ENCODE measurements around the gene TK1.

TK1 gene

DNA sequence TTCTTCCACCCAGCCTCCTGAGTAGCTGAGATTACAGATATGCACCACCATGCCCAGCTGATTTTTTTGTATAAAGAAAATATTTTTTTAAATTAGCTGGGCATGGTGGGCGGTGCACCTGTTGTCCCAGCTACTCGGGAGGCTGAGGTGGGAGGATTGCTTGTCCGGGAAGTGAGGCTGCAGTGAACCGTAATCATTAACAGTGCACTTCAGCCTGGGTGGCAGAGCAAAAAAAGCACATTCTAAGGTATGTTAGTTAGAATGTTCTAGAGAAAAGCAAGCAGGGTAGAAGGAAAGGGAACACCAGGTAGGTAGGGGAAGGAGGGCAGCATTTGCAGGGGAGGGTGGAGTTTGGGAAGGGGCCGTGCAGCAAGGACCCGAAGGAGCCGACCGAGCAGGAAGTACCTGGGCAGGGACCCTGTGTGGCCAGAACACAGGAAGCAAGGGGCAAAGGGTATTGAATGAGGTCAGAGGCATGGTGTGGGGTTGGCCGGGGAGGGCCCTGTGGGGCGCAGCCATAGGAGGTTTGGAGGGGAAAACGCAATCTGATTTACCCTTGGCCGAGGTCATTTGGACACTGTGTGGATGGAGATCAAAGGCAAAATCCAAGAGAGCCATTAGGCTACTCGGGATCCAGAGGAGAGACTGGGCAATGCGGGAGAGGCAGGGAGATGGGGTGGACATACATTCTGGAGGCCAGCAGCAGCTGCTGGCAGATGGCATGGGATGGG lies 38.4 kb downstream of the TK1 start:
- H2BK12ac ChIP-seq (ENCODE audit: low read length): no peak overlapping the region
- no peak overlapping the region for H2BK120ac ChIP-seq (ENCODE audit: low read depth, low read length)
- no peak overlapping the region for H3K14ac ChIP-seq (ENCODE audit: low read length)
- no peak overlapping the region for H4K91ac ChIP-seq (ENCODE audit: low read depth, low read length, poor library complexity)
- H2AK5ac ChIP-seq (ENCODE audit: low read depth, low read length): no peak overlapping the region
- H3K27ac ChIP-seq (replicated peaks; ENCODE audit: low read length): no peak overlapping the region
- no peak overlapping the region for H3K9ac ChIP-seq (ENCODE audit: low read depth, low read length, poor library complexity)
- H2BK15ac ChIP-seq (ENCODE audit: low read length): no peak overlapping the region
- no peaks in the 10 kb centered on the region for H3K79me1 ChIP-seq (ENCODE audit: low read depth, low read length)
- no peak for DNase-seq (ENCODE audit: low spot score)
- peaks cover 5 to 10% of the 10 kb centered on the region in 2 donors for H3K4me1 ChIP-seq (ENCODE audit: control insufficient read depth in 2 of 2, insufficient read depth in 1 of 2, low read depth in 1 of 2, low read length in 2 of 2)
- no peak overlapping the region for H3K4ac ChIP-seq (ENCODE audit: low read length)
- H3K9me3 ChIP-seq (replicated peaks in 1 of 2; ENCODE audit: control insufficient read depth in 2 of 2, insufficient read depth in 1 of 2, low read depth in 1 of 2, low read length in 2 of 2): peaks cover 0 to 2% of the 10 kb centered on the region in 2 donors
- peak overlapping the region; percentile 49 for H2AFZ ChIP-seq (ENCODE audit: low read length)
- H3K36me3 ChIP-seq (replicated peaks in 1 of 2; ENCODE audit: control insufficient read depth in 2 of 2, insufficient read depth in 2 of 2, low read length in 2 of 2): no peaks in the 10 kb centered on the region
- no peak overlapping the region for H3K4me3 ChIP-seq (ENCODE audit: low read length in 2 of 2)
- H3K4me2 ChIP-seq (ENCODE audit: insufficient read depth, low read length, poor library complexity, severe bottlenecking): no peak overlapping the region
- H2BK5ac ChIP-seq (ENCODE audit: low read length): no peak overlapping the region
- peaks cover 0 to 34% (median 0%) of the 10 kb centered on the region in 3 experiments for H3K27me3 ChIP-seq (ENCODE audit: control insufficient read depth in 3 of 3, insufficient read depth in 3 of 3, low read depth in 1 of 3, low read length in 3 of 3)
- peak overlapping the region; percentile 8 for H3K18ac ChIP-seq (ENCODE audit: low read length)
- H4K8ac ChIP-seq (ENCODE audit: low read depth, low read length): no peak overlapping the region
- H3K23ac ChIP-seq (ENCODE audit: low read depth, low read length, poor library complexity): no peak overlapping the region
- WGBS, 2 donors (ENCODE audit: extremely low coverage in 2 of 2, insufficient read length in 2 of 2, insufficient replicate concordance in 1 of 2): no CpG with 5 or more reads among the region's 14 CpGs

DNA sequence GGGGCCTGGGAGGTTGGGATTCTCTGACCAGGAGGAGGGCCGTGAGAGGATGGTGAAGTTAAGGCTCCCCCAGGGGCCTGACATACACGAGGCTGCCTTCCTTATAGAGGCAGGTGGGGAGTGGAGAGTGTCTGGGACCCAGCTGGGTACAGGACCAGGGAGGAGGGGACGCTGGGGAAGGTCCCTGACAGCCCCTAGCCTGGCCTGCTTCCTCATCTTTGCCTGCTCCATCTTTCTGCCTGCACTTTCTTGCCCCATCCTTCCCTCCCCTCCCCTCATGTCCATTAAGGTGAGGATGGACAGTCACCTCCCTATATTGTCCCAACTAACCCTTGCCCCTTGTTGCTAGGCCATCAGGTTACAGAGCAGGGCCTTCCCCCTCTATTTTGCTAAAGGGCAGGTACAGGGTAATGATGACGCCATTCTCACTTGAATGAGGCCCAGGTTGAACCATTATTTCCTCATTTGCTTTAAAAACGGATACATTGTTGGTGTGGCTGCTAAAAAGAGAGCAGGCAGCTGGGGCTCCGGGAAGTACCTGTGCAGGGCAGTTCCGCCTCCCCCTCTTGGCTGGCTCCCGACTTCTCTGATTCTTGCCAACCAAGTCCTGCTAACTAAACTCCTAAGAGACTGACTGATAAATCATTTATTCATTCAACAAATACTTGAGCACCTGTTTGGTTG lies 39.4 kb downstream of the TK1 start:
- peak overlapping the region; percentile 17 for H2AFZ ChIP-seq (ENCODE audit: low read length)
- no peak overlapping the region for H2BK5ac ChIP-seq (ENCODE audit: low read length)
- peaks cover 0 to 2% of the 10 kb centered on the region in 2 donors for H3K9me3 ChIP-seq (replicated peaks in 1 of 2; ENCODE audit: control insufficient read depth in 2 of 2, insufficient read depth in 1 of 2, low read depth in 1 of 2, low read length in 2 of 2)
- H3K27me3 ChIP-seq (ENCODE audit: control insufficient read depth in 3 of 3, insufficient read depth in 3 of 3, low read depth in 1 of 3, low read length in 3 of 3): peaks cover 0 to 41% (median 0%) of the 10 kb centered on the region in 3 experiments
- H3K27ac ChIP-seq (replicated peaks; ENCODE audit: low read length): no peak overlapping the region
- H3K4me3 ChIP-seq (ENCODE audit: low read length in 2 of 2): no peak overlapping the region
- H3K4ac ChIP-seq (ENCODE audit: low read length): no peak overlapping the region
- no peaks in the 10 kb centered on the region for H3K36me3 ChIP-seq (replicated peaks in 1 of 2; ENCODE audit: control insufficient read depth in 2 of 2, insufficient read depth in 2 of 2, low read length in 2 of 2)
- WGBS, 2 donors (ENCODE audit: extremely low coverage in 2 of 2, insufficient read length in 2 of 2, insufficient replicate concordance in 1 of 2): no CpG with 5 or more reads among the region's 8 CpGs
- no peak overlapping the region for H3K9ac ChIP-seq (ENCODE audit: low read depth, low read length, poor library complexity)
- DNase-seq (ENCODE audit: low spot score): no peak
- no peak overlapping the region for H4K91ac ChIP-seq (ENCODE audit: low read depth, low read length, poor library complexity)
- H2BK12ac ChIP-seq (ENCODE audit: low read length): no peak overlapping the region
- no peak overlapping the region for H2BK15ac ChIP-seq (ENCODE audit: low read length)
- H3K4me1 ChIP-seq (ENCODE audit: control insufficient read depth in 2 of 2, insufficient read depth in 1 of 2, low read depth in 1 of 2, low read length in 2 of 2): peaks cover 5 to 10% of the 10 kb centered on the region in 2 donors
- H2BK120ac ChIP-seq (ENCODE audit: low read depth, low read length): no peak overlapping the region
- no peak overlapping the region for H4K8ac ChIP-seq (ENCODE audit: low read depth, low read length)
- no peak overlapping the region for H3K18ac ChIP-seq (ENCODE audit: low read length)
- no peak overlapping the region for H3K14ac ChIP-seq (ENCODE audit: low read length)
- no peaks in the 10 kb centered on the region for H3K79me1 ChIP-seq (ENCODE audit: low read depth, low read length)
- no peak overlapping the region for H3K23ac ChIP-seq (ENCODE audit: low read depth, low read length, poor library complexity)
- H2AK5ac ChIP-seq (ENCODE audit: low read depth, low read length): peak overlapping the region; percentile 24
- no peak overlapping the region for H3K4me2 ChIP-seq (ENCODE audit: insufficient read depth, low read length, poor library complexity, severe bottlenecking)

- H3K14ac ChIP-seq (ENCODE audit: low read length): no peak overlapping the region
- no peak overlapping the region for H2BK120ac ChIP-seq (ENCODE audit: low read depth, low read length)
- H2AK5ac ChIP-seq (ENCODE audit: low read depth, low read length): peak overlapping the region; percentile 92
- DNase-seq (ENCODE audit: low spot score): no peak
- H2BK15ac ChIP-seq (ENCODE audit: low read length): no peak overlapping the region
- no CpG with 5 or more reads among the region's 6 CpGs for WGBS, 2 donors (ENCODE audit: extremely low coverage in 2 of 2, insufficient read length in 2 of 2, insufficient replicate concordance in 1 of 2)
- H2AFZ ChIP-seq (ENCODE audit: low read length): peak overlapping the region; percentile 17
- no peak overlapping the region for H4K91ac ChIP-seq (ENCODE audit: low read depth, low read length, poor library complexity)
- H3K27ac ChIP-seq (replicated peaks; ENCODE audit: low read length): no peak overlapping the region
- no peak overlapping the region for H3K4me3 ChIP-seq (ENCODE audit: low read length in 2 of 2)
- no peak overlapping the region for H3K4me2 ChIP-seq (ENCODE audit: insufficient read depth, low read length, poor library complexity, severe bottlenecking)
- no peak overlapping the region for H3K23ac ChIP-seq (ENCODE audit: low read depth, low read length, poor library complexity)
- H4K8ac ChIP-seq (ENCODE audit: low read depth, low read length): no peak overlapping the region
- H3K4me1 ChIP-seq (ENCODE audit: control insufficient read depth in 2 of 2, insufficient read depth in 1 of 2, low read depth in 1 of 2, low read length in 2 of 2): peaks cover 5 to 10% of the 10 kb centered on the region in 2 donors
- peak overlapping the region; percentile 15 for H3K18ac ChIP-seq (ENCODE audit: low read length)
- peaks cover 0 to 46% (median 0%) of the 10 kb centered on the region in 3 experiments for H3K27me3 ChIP-seq (ENCODE audit: control insufficient read depth in 3 of 3, insufficient read depth in 3 of 3, low read depth in 1 of 3, low read length in 3 of 3)
- no peaks in the 10 kb centered on the region for H3K36me3 ChIP-seq (replicated peaks in 1 of 2; ENCODE audit: control insufficient read depth in 2 of 2, insufficient read depth in 2 of 2, low read length in 2 of 2)
- no peak overlapping the region for H3K4ac ChIP-seq (ENCODE audit: low read length)
- H3K79me1 ChIP-seq (ENCODE audit: low read depth, low read length): no peaks in the 10 kb centered on the region
- H3K9ac ChIP-seq (ENCODE audit: low read depth, low read length, poor library complexity): no peak overlapping the region
- peaks cover 0 to 2% of the 10 kb centered on the region in 2 donors for H3K9me3 ChIP-seq (replicated peaks in 1 of 2; ENCODE audit: control insufficient read depth in 2 of 2, insufficient read depth in 1 of 2, low read depth in 1 of 2, low read length in 2 of 2)
- H2BK12ac ChIP-seq (ENCODE audit: low read length): no peak overlapping the region
- H2BK5ac ChIP-seq (ENCODE audit: low read length): no peak overlapping the region
These were observed 40.0 kb downstream of the TK1 start for GRCh38 chr17:78146881-78147280.

GRCh38 chr17:78146471-78146869 lies 40.4 kb downstream of the TK1 start:
- H3K4me1 ChIP-seq (ENCODE audit: control insufficient read depth in 2 of 2, insufficient read depth in 1 of 2, low read depth in 1 of 2, low read length in 2 of 2): peaks cover 2 to 6% of the 10 kb centered on the region in 2 donors
- peak overlapping the region; percentile 92 for H2AK5ac ChIP-seq (ENCODE audit: low read depth, low read length)
- no peak overlapping the region for H3K4me2 ChIP-seq (ENCODE audit: insufficient read depth, low read length, poor library complexity, severe bottlenecking)
- no peaks in the 10 kb centered on the region for H3K36me3 ChIP-seq (replicated peaks in 1 of 2; ENCODE audit: control insufficient read depth in 2 of 2, insufficient read depth in 2 of 2, low read length in 2 of 2)
- no peak overlapping the region for H3K23ac ChIP-seq (ENCODE audit: low read depth, low read length, poor library complexity)
- H4K8ac ChIP-seq (ENCODE audit: low read depth, low read length): no peak overlapping the region
- no CpG with 5 or more reads among the region's 7 CpGs for WGBS, 2 donors (ENCODE audit: extremely low coverage in 2 of 2, insufficient read length in 2 of 2, insufficient replicate concordance in 1 of 2)
- H3K9me3 ChIP-seq (replicated peaks in 1 of 2; ENCODE audit: control insufficient read depth in 2 of 2, insufficient read depth in 1 of 2, low read depth in 1 of 2, low read length in 2 of 2): peaks cover 0 to 2% of the 10 kb centered on the region in 2 donors
- no peak overlapping the region for H2BK15ac ChIP-seq (ENCODE audit: low read length)
- no peak overlapping the region for H4K91ac ChIP-seq (ENCODE audit: low read depth, low read length, poor library complexity)
- no peak for DNase-seq (ENCODE audit: low spot score)
- H3K18ac ChIP-seq (ENCODE audit: low read length): peak overlapping the region; percentile 80
- no peak overlapping the region for H3K4me3 ChIP-seq (ENCODE audit: low read length in 2 of 2)
- peak overlapping the region; percentile 82 for H3K14ac ChIP-seq (ENCODE audit: low read length)
- H3K27ac ChIP-seq (replicated peaks; ENCODE audit: low read length): no peak overlapping the region
- H3K79me1 ChIP-seq (ENCODE audit: low read depth, low read length): no peaks in the 10 kb centered on the region
- H2BK120ac ChIP-seq (ENCODE audit: low read depth, low read length): no peak overlapping the region
- no peak overlapping the region for H2BK12ac ChIP-seq (ENCODE audit: low read length)
- no peak overlapping the region for H3K4ac ChIP-seq (ENCODE audit: low read length)
- no peak overlapping the region for H3K9ac ChIP-seq (ENCODE audit: low read depth, low read length, poor library complexity)
- H2AFZ ChIP-seq (ENCODE audit: low read length): no peak overlapping the region
- H2BK5ac ChIP-seq (ENCODE audit: low read length): no peak overlapping the region
- peaks cover 0 to 50% (median under 1%) of the 10 kb centered on the region in 3 experiments for H3K27me3 ChIP-seq (ENCODE audit: control insufficient read depth in 3 of 3, insufficient read depth in 3 of 3, low read depth in 1 of 3, low read length in 3 of 3)
